Keratinocyte (primary cell): Measurements from ENCODE around the gene CDC42EP4. TPM values are rescaled to one million over a fixed set of nuclear protein-coding genes. Genes with fewer than 3 reads are reported as not detected.

ENCODE experiments used
- DNase-seq: peaks from one replicate; pipeline ENCODE4 v3.0.0-alpha.2; 2011; ENCODE audit warnings: low read depth, missing footprints, low spot score
- FAIRE-seq: peaks from 2 replicates; lab custom pipeline; 2011; peaks lifted over from hg19 to GRCh38; lab: Jason Lieb, UNC
- H2AFZ ChIP-seq: 2 replicates; pipeline ENCODE4 v1.6.0; 2012; ENCODE audit warnings: low read length, control low read depth, inconsistent platforms; ENCODE audit not compliant: control insufficient read depth
- H3K27ac ChIP-seq: 2 replicates; pipeline ENCODE4 v1.5.1; 2011; ENCODE audit warnings: low read length; ENCODE audit not compliant: control insufficient read depth, insufficient read depth
- H3K27me3 ChIP-seq: 3 replicates; pipeline ENCODE4 v1.6.0; 2011; ENCODE audit warnings: low read length; ENCODE audit not compliant: control insufficient read depth, insufficient read depth; ENCODE audit errors: extremely low read depth
- H3K36me3 ChIP-seq, 2 experiments: 2 replicates in 1 of 2; 3 replicates in 1 of 2; pipeline ENCODE4 v1.5.1; 2011; ENCODE audit warnings: low read length in 2 of 2, mild to moderate bottlenecking in 1 of 2; ENCODE audit not compliant: control insufficient read depth in 2 of 2, insufficient read depth in 2 of 2; ENCODE audit errors: extremely low read depth in 1 of 2
- H3K4me1 ChIP-seq: 3 replicates; pipeline ENCODE4 v1.5.1; 2011; ENCODE audit warnings: low read length; ENCODE audit not compliant: control insufficient read depth, insufficient read depth; ENCODE audit errors: extremely low read depth
- H3K4me2 ChIP-seq: 3 replicates; pipeline ENCODE4 v1.6.0; 2011; ENCODE audit warnings: low read depth, low read length; ENCODE audit not compliant: control insufficient read depth, insufficient read depth; ENCODE audit errors: extremely low read depth
- H3K4me3 ChIP-seq, 3 experiments: fragments of 200-600 bp in 1 of 3; sonication (generic) in 1 of 3; 2 replicates in 2 of 3; 3 replicates in 1 of 3; pipeline ENCODE4 v1.5.1; 2011 to 2016; ENCODE audit warnings: low read length in 3 of 3, mild to moderate bottlenecking in 3 of 3, control low read depth in 2 of 3, inconsistent platforms in 1 of 3, low read depth in 1 of 3, mixed read lengths in 1 of 3, mixed run types in 1 of 3, moderate library complexity in 1 of 3; ENCODE audit not compliant: control insufficient read depth in 2 of 3, insufficient read depth in 2 of 3; ENCODE audit errors: extremely low read depth in 1 of 3
- H3K79me2 ChIP-seq: 2 replicates; pipeline ENCODE4 v1.6.0; 2012; ENCODE audit warnings: low read length; ENCODE audit not compliant: control insufficient read depth, insufficient read depth
- H3K9ac ChIP-seq: 3 replicates; pipeline ENCODE4 v1.6.0; 2011; ENCODE audit warnings: low read length; ENCODE audit not compliant: control insufficient read depth, insufficient read depth; ENCODE audit errors: extremely low read depth
- H3K9me1 ChIP-seq: 3 replicates; pipeline ENCODE4 v1.6.0; 2011; ENCODE audit warnings: low read length; ENCODE audit not compliant: control insufficient read depth, insufficient read depth; ENCODE audit errors: extremely low read depth
- H3K9me3 ChIP-seq: 2 replicates; pipeline ENCODE4 v1.5.1; 2012; ENCODE audit warnings: low read depth, low read length; ENCODE audit not compliant: control insufficient read depth
- H4K20me1 ChIP-seq: 3 replicates; pipeline ENCODE4 v1.6.0; 2011; ENCODE audit warnings: low read length; ENCODE audit not compliant: control insufficient read depth, insufficient read depth; ENCODE audit errors: extremely low read depth
- EZH2 ChIP-seq: IDR thresholded peaks from one replicate; pipeline ENCODE4 v1.6.1; 2012; ENCODE audit warnings: inconsistent platforms, mild to moderate bottlenecking, low read length, moderate library complexity
- dilution Hi-C: fragments of 300-500 bp; cut with MboI; formaldehyde crosslinking; loops from one replicate; pipeline ENCODE4 v1.7.0; 2020; ENCODE audit warnings: low sequenced_read_pairs; ENCODE audit not compliant: extremely low pct_ligation_motif_present
- polyA plus RNA-seq, 5 experiments: library from polyadenylated mRNA; depleted of rRNA in 3 of 5; stranded (reverse) in 3 of 5; stranded (forward) in 1 of 5; unstranded in 1 of 5; fragments of >200 nt; gene quantifications; 1 replicate in 1 of 5; 2 replicates in 3 of 5; 3 replicates in 1 of 5; pipeline versions ENCODE4 v1.2.1 to v1.2.3, GENCODE V29; 2011 to 2012; ENCODE audit warnings: missing spikeins in 2 of 5, low read depth in 1 of 5, low replicate concordance in 1 of 5
- TF ChIP-seq, protein P1 (sequence below), 3 experiments: IDR thresholded peaks in 1 of 3; conservative IDR thresholded peaks in 1 of 3; optimal IDR thresholded peaks in 1 of 3; 2 replicates in 2 of 3; 3 replicates in 1 of 3; pipeline versions ENCODE3 to v1.5.1; 2011; ENCODE audit warnings: low read length in 3 of 3, mild to moderate bottlenecking in 3 of 3, moderate library complexity in 2 of 3, control low read depth in 1 of 3, inconsistent platforms in 1 of 3; ENCODE audit not compliant: insufficient read depth in 2 of 3; ENCODE audit errors: extremely low read depth in 1 of 3

Gene CDC42EP4
- polyA plus RNA-seq, 1 donor (not counting 4 experiments of a cell fraction or from before 2014, with no cell fraction given), result 9.4 TPM

- no peak overlapping the region for H2AFZ ChIP-seq
- no peak for DNase-seq
- dilution Hi-C loops, result no loop called here
Observed at GRCh38 chr17:73325527-73325842, 13.7 kb upstream of the CDC42EP4 start.

GRCh38 chr17:73324711-73325526 is 13.1 kb upstream of the CDC42EP4 start:
- TF ChIP-seq, protein P1, sequence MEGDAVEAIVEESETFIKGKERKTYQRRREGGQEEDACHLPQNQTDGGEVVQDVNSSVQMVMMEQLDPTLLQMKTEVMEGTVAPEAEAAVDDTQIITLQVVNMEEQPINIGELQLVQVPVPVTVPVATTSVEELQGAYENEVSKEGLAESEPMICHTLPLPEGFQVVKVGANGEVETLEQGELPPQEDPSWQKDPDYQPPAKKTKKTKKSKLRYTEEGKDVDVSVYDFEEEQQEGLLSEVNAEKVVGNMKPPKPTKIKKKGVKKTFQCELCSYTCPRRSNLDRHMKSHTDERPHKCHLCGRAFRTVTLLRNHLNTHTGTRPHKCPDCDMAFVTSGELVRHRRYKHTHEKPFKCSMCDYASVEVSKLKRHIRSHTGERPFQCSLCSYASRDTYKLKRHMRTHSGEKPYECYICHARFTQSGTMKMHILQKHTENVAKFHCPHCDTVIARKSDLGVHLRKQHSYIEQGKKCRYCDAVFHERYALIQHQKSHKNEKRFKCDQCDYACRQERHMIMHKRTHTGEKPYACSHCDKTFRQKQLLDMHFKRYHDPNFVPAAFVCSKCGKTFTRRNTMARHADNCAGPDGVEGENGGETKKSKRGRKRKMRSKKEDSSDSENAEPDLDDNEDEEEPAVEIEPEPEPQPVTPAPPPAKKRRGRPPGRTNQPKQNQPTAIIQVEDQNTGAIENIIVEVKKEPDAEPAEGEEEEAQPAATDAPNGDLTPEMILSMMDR (optimal IDR thresholded peaks at IDR 0.05 in 1 of 3, IDR thresholded peaks at IDR 0.05 in 1 of 3, conservative IDR thresholded peaks at IDR 0.05 in 1 of 3; ENCODE audit: extremely low read depth in 1 of 3, insufficient read depth in 2 of 3, low read length in 3 of 3), result no peak
- no peak for TF ChIP-seq EZH2
- H3K27me3 ChIP-seq, result no peaks in the 10 kb centered on the region
- H3K9me1 ChIP-seq, result no peaks in the 10 kb centered on the region
- no peak overlapping the region for H2AFZ ChIP-seq
- no peak overlapping the region for H3K4me2 ChIP-seq
- H3K4me3 ChIP-seq, result no peak overlapping the region
- dilution Hi-C loops, result no loop called here
- DNase-seq, result no peak
- H4K20me1 ChIP-seq, result no peaks in the 10 kb centered on the region
- no peak overlapping the region for H3K27ac ChIP-seq
- H3K79me2 ChIP-seq, result no peaks in the 10 kb centered on the region
- no peak for FAIRE-seq
- no peak overlapping the region for H3K9ac ChIP-seq
- H3K9me3 ChIP-seq, result no peaks in the 10 kb centered on the region
- H3K36me3 ChIP-seq, result no peaks in the 10 kb centered on the region
- peaks cover 7% of the 10 kb centered on the region for H3K4me1 ChIP-seq

More at GRCh38 chr17:73325527-73325842, 13.7 kb upstream of the CDC42EP4 start:
- TF ChIP-seq EZH2, result no peak
- TF ChIP-seq, protein P1 (optimal IDR thresholded peaks at IDR 0.05 in 1 of 3, IDR thresholded peaks at IDR 0.05 in 1 of 3, conservative IDR thresholded peaks at IDR 0.05 in 1 of 3; ENCODE audit: extremely low read depth in 1 of 3, insufficient read depth in 2 of 3, low read length in 3 of 3), result no peak
- Histone ChIP-seq H3K9me3 (no peaks in the 10 kb centered on the region), H3K9me1 (no peaks in the 10 kb centered on the region), H3K27me3 (no peaks in the 10 kb centered on the region), H3K27ac (no peak overlapping the region), H4K20me1 (no peaks in the 10 kb centered on the region), H3K79me2 (no peaks in the 10 kb centered on the region), H3K4me1 (peaks cover 7% of the 10 kb centered on the region), H3K4me2 (no peak overlapping the region), H3K36me3 (no peaks in the 10 kb centered on the region), H3K9ac (no peak overlapping the region), H3K4me3 (no peak overlapping the region)
- FAIRE-seq, result no peak
